HG03060 (cell line): ENCODE results near the gene LIPG.
A peak's percentile ranks its signal among the peaks of the same experiment; 100 is the strongest.

ENCODE experiments used
- ATAC-seq: cut with Tn5 transposase; IDR thresholded peaks from one replicate; pipeline ENCODE4 v1.9.1; 2021; ENCODE audit warnings: low read depth, moderate number of reproducible peaks; ENCODE audit not compliant: unreplicated experiment

The LIPG gene

GRCh38 chr18:49609256-49610021, 47.6 kb downstream of the LIPG start:
- ATAC-seq, result no peak

GRCh38 chr18:49610022-49610445, 48.2 kb downstream of the LIPG start:
- ATAC-seq, result no peak

- no peak for ATAC-seq
Observed at GRCh38 chr18:49611316-49611715, 49.5 kb downstream of the LIPG start.

- peak; percentile 92 for ATAC-seq
Observed at GRCh38 chr18:49612515-49613033, 50.7 kb downstream of the LIPG start.

- ATAC-seq, result no peak
Observed at GRCh38 chr18:49613141-49613640, 51.3 kb downstream of the LIPG start.

- ATAC-seq, result no peak
Observed at GRCh38 chr18:49613641-49614151, 51.8 kb downstream of the LIPG start.

- ATAC-seq, result no peak
Observed at GRCh38 chr18:49616618-49617328, 54.9 kb downstream of the LIPG start.

- no peak for ATAC-seq
Observed at GRCh38 chr18:49617329-49617695, 55.5 kb downstream of the LIPG start.

GRCh38 chr18:49617865-49618264, 56.0 kb downstream of the LIPG start:
- ATAC-seq, result no peak

GRCh38 chr18:49618742-49619681, 57.2 kb downstream of the LIPG start:
- no peak for ATAC-seq

GRCh38 chr18:49619801-49620200, 57.9 kb downstream of the LIPG start:
- ATAC-seq, result no peak

GRCh38 chr18:49621301-49621700, 59.4 kb downstream of the LIPG start:
- no peak for ATAC-seq

- no peak for ATAC-seq
Observed at GRCh38 chr18:49621717-49622351, 60.0 kb downstream of the LIPG start.

GRCh38 chr18:49623571-49623970, 61.7 kb downstream of the LIPG start:
- ATAC-seq, result no peak

GRCh38 chr18:49625021-49625691, 63.3 kb downstream of the LIPG start:
- ATAC-seq, result no peak

GRCh38 chr18:49626842-49627467, 65.1 kb downstream of the LIPG start:
- no peak for ATAC-seq

- no peak for ATAC-seq
Observed at GRCh38 chr18:49628119-49628518, 66.3 kb downstream of the LIPG start.

GRCh38 chr18:49628881-49629795, 67.3 kb downstream of the LIPG start:
- ATAC-seq, result no peak
